Measurements from ENCODE around the gene ADISSP.

DNA sequence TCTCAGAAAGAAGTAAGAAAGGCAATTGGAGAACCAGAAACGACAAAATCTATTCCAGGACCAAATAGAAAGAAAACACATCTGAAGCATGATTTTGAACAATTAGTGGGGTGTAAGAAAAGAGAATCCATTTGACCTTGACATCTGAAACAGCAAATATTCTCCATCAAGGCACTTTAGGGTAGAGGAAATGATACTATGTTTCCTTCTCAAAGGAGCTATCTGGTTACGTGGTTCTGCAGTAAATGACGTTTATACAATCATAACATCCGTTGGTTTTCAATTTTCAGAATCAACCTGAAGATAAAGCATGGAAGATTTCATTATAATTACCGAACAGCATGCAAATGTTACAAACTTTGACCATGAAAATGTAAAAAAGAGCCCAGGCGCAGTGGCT is 46.9 kb downstream of the ADISSP start:
- TF ChIP-seq POLR2A (IDR thresholded peaks at IDR 0.05) (no peak), EP300 (IDR thresholded peaks at IDR 0.05) (no peak)
- TF ChIP-seq, protein P1, sequence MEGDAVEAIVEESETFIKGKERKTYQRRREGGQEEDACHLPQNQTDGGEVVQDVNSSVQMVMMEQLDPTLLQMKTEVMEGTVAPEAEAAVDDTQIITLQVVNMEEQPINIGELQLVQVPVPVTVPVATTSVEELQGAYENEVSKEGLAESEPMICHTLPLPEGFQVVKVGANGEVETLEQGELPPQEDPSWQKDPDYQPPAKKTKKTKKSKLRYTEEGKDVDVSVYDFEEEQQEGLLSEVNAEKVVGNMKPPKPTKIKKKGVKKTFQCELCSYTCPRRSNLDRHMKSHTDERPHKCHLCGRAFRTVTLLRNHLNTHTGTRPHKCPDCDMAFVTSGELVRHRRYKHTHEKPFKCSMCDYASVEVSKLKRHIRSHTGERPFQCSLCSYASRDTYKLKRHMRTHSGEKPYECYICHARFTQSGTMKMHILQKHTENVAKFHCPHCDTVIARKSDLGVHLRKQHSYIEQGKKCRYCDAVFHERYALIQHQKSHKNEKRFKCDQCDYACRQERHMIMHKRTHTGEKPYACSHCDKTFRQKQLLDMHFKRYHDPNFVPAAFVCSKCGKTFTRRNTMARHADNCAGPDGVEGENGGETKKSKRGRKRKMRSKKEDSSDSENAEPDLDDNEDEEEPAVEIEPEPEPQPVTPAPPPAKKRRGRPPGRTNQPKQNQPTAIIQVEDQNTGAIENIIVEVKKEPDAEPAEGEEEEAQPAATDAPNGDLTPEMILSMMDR (IDR thresholded peaks at IDR 0.05) = no peak

Measured in tibial nerve (tissue), 4 donors.